Right atrium auricular region (tissue), 2 donors: ENCODE measurements around the gene ARL8A. TPM values are rescaled to one million over a fixed set of nuclear protein-coding genes. Genes with fewer than 3 reads are reported as not detected.

ENCODE experiments used
- DNase-seq: peaks from one replicate; pipeline ENCODE4 v3.0.0-alpha.2; 2019; ENCODE audit warnings: low spot score
- H3K27ac ChIP-seq, 2 donors: fragments of 200-600 bp; sonication (generic); 1 replicate in 1 of 2; 2 replicates in 1 of 2; pipeline ENCODE4 v1.5.1; 2016 to 2019
- H3K27me3 ChIP-seq, 2 donors: fragments of 200-600 bp; sonication (generic); one replicate each; pipeline versions ENCODE4 v1.5.1 to v1.6.0; 2017 to 2019
- H3K36me3 ChIP-seq: fragments of 200-600 bp; sonication (generic); one replicate; pipeline ENCODE4 v1.5.1; 2016
- H3K4me1 ChIP-seq, 2 donors: fragments of 200-600 bp; sonication (generic); one replicate each; pipeline versions ENCODE4 v1.5.1 to v1.6.0; 2017 to 2019
- H3K4me3 ChIP-seq, 2 donors: fragments of 200-600 bp; sonication (generic); 1 replicate in 1 of 2; 2 replicates in 1 of 2; pipeline ENCODE4 v1.5.1; 2017 to 2019; ENCODE audit warnings: mild to moderate bottlenecking in 1 of 2, moderate library complexity in 1 of 2
- H3K9me3 ChIP-seq, 2 donors: fragments of 200-600 bp; sonication (generic); one replicate each; pipeline ENCODE4 v1.5.1; 2019
- total RNA-seq, 2 donors: library from RNA; depleted of rRNA; stranded (reverse); fragments of >200 nt; gene quantifications; one replicate each; pipeline ENCODE4 v1.1.0, GENCODE V29; 2016
- TF ChIP-seq, protein P1 (sequence below), 2 donors: fragments of 200-600 bp; sonication (generic); IDR thresholded peaks; one replicate each; pipeline ENCODE4 v1.5.1; 2019; ENCODE audit warnings: antibody characterized with exemption in 2 of 2

ARL8A gene
- total RNA-seq, 2 donors from 2014 or later: 30.8 to 41.6 TPM

- Histone ChIP-seq H3K36me3 (no peaks in the 10 kb centered on the region), H3K27me3 (no peaks in the 10 kb centered on the region), H3K4me3 (no peak overlapping the region), H3K4me1 (peaks cover 0 to 32% of the 10 kb centered on the region in 2 donors), H3K27ac (peak overlapping the region; percentile 78 to 80), H3K9me3 (no peaks in the 10 kb centered on the region)
- TF ChIP-seq, protein P1, sequence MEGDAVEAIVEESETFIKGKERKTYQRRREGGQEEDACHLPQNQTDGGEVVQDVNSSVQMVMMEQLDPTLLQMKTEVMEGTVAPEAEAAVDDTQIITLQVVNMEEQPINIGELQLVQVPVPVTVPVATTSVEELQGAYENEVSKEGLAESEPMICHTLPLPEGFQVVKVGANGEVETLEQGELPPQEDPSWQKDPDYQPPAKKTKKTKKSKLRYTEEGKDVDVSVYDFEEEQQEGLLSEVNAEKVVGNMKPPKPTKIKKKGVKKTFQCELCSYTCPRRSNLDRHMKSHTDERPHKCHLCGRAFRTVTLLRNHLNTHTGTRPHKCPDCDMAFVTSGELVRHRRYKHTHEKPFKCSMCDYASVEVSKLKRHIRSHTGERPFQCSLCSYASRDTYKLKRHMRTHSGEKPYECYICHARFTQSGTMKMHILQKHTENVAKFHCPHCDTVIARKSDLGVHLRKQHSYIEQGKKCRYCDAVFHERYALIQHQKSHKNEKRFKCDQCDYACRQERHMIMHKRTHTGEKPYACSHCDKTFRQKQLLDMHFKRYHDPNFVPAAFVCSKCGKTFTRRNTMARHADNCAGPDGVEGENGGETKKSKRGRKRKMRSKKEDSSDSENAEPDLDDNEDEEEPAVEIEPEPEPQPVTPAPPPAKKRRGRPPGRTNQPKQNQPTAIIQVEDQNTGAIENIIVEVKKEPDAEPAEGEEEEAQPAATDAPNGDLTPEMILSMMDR (IDR thresholded peaks at IDR 0.05): no peak
- no peak for DNase-seq
These were observed 37.2 kb downstream of the ARL8A start for GRCh38 chr1:202107321-202107761.

GRCh38 chr1:202106340-202107254 is 37.9 kb downstream of the ARL8A start:
- Histone ChIP-seq H3K27me3 (no peaks in the 10 kb centered on the region), H3K27ac (peak overlapping the region; percentile 78 to 80), H3K9me3 (no peaks in the 10 kb centered on the region), H3K4me3 (no peak overlapping the region), H3K36me3 (no peaks in the 10 kb centered on the region), H3K4me1 (peaks cover 0 to 32% of the 10 kb centered on the region in 2 donors)
- DNase-seq: no peak
- TF ChIP-seq, protein P1 (IDR thresholded peaks at IDR 0.05): no peak

- no peak for DNase-seq
- Histone ChIP-seq H3K4me1 (peaks cover 0 to 32% of the 10 kb centered on the region in 2 donors), H3K27ac (peak overlapping the region; percentile 78 to 80), H3K4me3 (no peak overlapping the region), H3K36me3 (no peaks in the 10 kb centered on the region), H3K9me3 (no peaks in the 10 kb centered on the region), H3K27me3 (no peaks in the 10 kb centered on the region)
- TF ChIP-seq, protein P1 (IDR thresholded peaks at IDR 0.05): no peak
These were observed 38.8 kb downstream of the ARL8A start for GRCh38 chr1:202105571-202106339.

DNA sequence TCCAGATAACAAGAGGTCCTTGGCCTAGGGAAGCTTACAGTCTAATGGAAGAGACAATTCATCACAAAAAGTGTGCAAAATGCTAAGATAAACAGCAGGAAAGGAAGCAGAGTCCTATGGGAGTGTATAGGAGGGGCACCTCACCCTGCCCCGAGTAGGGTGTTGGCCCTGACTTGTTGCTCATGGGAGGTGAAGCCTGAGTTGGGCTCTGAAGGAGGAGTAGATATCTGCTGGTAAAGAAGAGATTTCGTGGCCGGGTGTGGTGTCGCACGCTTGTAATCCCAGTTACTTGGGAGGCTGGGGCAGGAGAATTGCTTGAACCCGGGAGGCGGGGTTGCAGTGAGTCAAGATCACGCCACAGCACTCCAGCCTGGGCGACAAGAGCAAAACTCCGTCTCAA is 40.5 kb downstream of the ARL8A start:
- Histone ChIP-seq H3K27me3 (no peaks in the 10 kb centered on the region), H3K9me3 (no peaks in the 10 kb centered on the region), H3K4me3 (no peak overlapping the region), H3K4me1 (peaks cover 0 to 30% of the 10 kb centered on the region in 2 donors), H3K27ac (no peak overlapping the region), H3K36me3 (no peaks in the 10 kb centered on the region)
- DNase-seq: no peak
- TF ChIP-seq, protein P1 (IDR thresholded peaks at IDR 0.05): no peak

- Histone ChIP-seq H3K27me3 (no peaks in the 10 kb centered on the region), H3K4me1 (peaks cover 0 to 6% of the 10 kb centered on the region in 2 donors), H3K4me3 (no peak overlapping the region), H3K36me3 (no peaks in the 10 kb centered on the region), H3K9me3 (no peaks in the 10 kb centered on the region), H3K27ac (no peak overlapping the region)
- no peak for DNase-seq
- TF ChIP-seq, protein P1 (IDR thresholded peaks at IDR 0.05): no peak
These were observed 43.4 kb downstream of the ARL8A start for GRCh38 chr1:202101184-202101583.
